Measurements from ENCODE around the gene ACADS. TPM values are rescaled to one million over a fixed set of nuclear protein-coding genes. Genes with fewer than 3 reads are reported as not detected.

The ACADS gene
- total and polyA plus RNA-seq, 5 donors = 34.2 to 68.0 (median 47.1) TPM

GRCh38 chr12:120700886-120701285, 24.7 kb upstream of the ACADS start:
- ATAC-seq (peak; percentile 32 to 47), DNase-seq (no peak)
- Histone ChIP-seq H3K4me1 (ENCODE audit: control insufficient read depth, insufficient read depth, low read length) (peaks cover 33% of the 10 kb centered on the region), H3K9me3 (ENCODE audit: control insufficient read depth, low read length) (no peaks in the 10 kb centered on the region), H3K27ac (ENCODE audit: low read length) (peak overlapping the region; percentile 93), H3K4me3 (ENCODE audit: low read length) (no peak overlapping the region), H3K27me3 (ENCODE audit: control insufficient read depth, insufficient read depth) (no peaks in the 10 kb centered on the region)
- 56% methylated on average over 5 of the region's 5 CpGs for WGBS
- intact Hi-C loops (cut with DNase I) = no loop called here

GRCh38 chr12:120702637-120703036, 23.0 kb upstream of the ACADS start:
- WGBS = 94% methylated on average over 1 of the region's 1 CpG
- Histone ChIP-seq H3K27ac (ENCODE audit: low read length) (peak overlapping the region; percentile 77), H3K27me3 (ENCODE audit: control insufficient read depth, insufficient read depth) (no peaks in the 10 kb centered on the region), H3K9me3 (ENCODE audit: control insufficient read depth, low read length) (no peaks in the 10 kb centered on the region), H3K4me3 (ENCODE audit: low read length) (no peak overlapping the region), H3K4me1 (ENCODE audit: control insufficient read depth, insufficient read depth, low read length) (peaks cover 30% of the 10 kb centered on the region)
- ATAC-seq = no peak
- intact Hi-C loops (cut with DNase I) = no loop called here
- DNase-seq = no peak

GRCh38 chr12:120703311-120703942, 22.2 kb upstream of the ACADS start:
- ATAC-seq (peak in 1 of 2 donors; percentile 17), DNase-seq (no peak)
- Histone ChIP-seq H3K27me3 (ENCODE audit: control insufficient read depth, insufficient read depth) (no peaks in the 10 kb centered on the region), H3K27ac (ENCODE audit: low read length) (peak overlapping the region; percentile 25), H3K4me3 (ENCODE audit: low read length) (no peak overlapping the region), H3K9me3 (ENCODE audit: control insufficient read depth, low read length) (no peaks in the 10 kb centered on the region), H3K4me1 (ENCODE audit: control insufficient read depth, insufficient read depth, low read length) (peaks cover 29% of the 10 kb centered on the region)
- intact Hi-C loops (cut with DNase I) = no loop called here
- WGBS = 64% methylated on average over 11 of the region's 11 CpGs

- DNase-seq (no peak), ATAC-seq (no peak)
- Histone ChIP-seq H3K4me1 (ENCODE audit: control insufficient read depth, insufficient read depth, low read length) (peaks cover 24% of the 10 kb centered on the region), H3K4me3 (ENCODE audit: low read length) (no peak overlapping the region), H3K27ac (ENCODE audit: low read length) (peak overlapping the region; percentile 23), H3K9me3 (ENCODE audit: control insufficient read depth, low read length) (no peaks in the 10 kb centered on the region), H3K27me3 (ENCODE audit: control insufficient read depth, insufficient read depth) (no peaks in the 10 kb centered on the region)
- 76% methylated on average over 1 of the region's 1 CpG for WGBS
- intact Hi-C loops (cut with DNase I) = no loop called here
Measured at GRCh38 chr12:120705618-120706017, 20.0 kb upstream of the ACADS start.

- ATAC-seq (no peak), DNase-seq (no peak)
- no peaks in the 10 kb centered on the region for H3K9me3 ChIP-seq (ENCODE audit: control insufficient read depth, low read length)
- no peak overlapping the region for H3K27ac ChIP-seq (ENCODE audit: low read length)
- H3K27me3 ChIP-seq (ENCODE audit: control insufficient read depth, insufficient read depth) = no peaks in the 10 kb centered on the region
- peaks cover 21% of the 10 kb centered on the region for H3K4me1 ChIP-seq (ENCODE audit: control insufficient read depth, insufficient read depth, low read length)
- no peak overlapping the region for H3K4me3 ChIP-seq (ENCODE audit: low read length)
- intact Hi-C loops (cut with DNase I) = no loop called here
- 79% methylated on average over 5 of the region's 5 CpGs for WGBS
Measured at GRCh38 chr12:120706029-120706428, 19.6 kb upstream of the ACADS start.

GRCh38 chr12:120708651-120709050, 17.0 kb upstream of the ACADS start:
- intact Hi-C loops (cut with DNase I) = no loop called here
- 72% methylated on average over 4 of the region's 4 CpGs for WGBS
- Histone ChIP-seq H3K4me1 (ENCODE audit: control insufficient read depth, insufficient read depth, low read length) (peaks cover 14% of the 10 kb centered on the region), H3K9me3 (ENCODE audit: control insufficient read depth, low read length) (no peaks in the 10 kb centered on the region), H3K27ac (ENCODE audit: low read length) (no peak overlapping the region), H3K27me3 (ENCODE audit: control insufficient read depth, insufficient read depth) (no peaks in the 10 kb centered on the region), H3K4me3 (ENCODE audit: low read length) (no peak overlapping the region)
- DNase-seq (no peak), ATAC-seq (no peak)

- Histone ChIP-seq H3K4me1 (ENCODE audit: control insufficient read depth, insufficient read depth, low read length) (peaks cover 11% of the 10 kb centered on the region), H3K9me3 (ENCODE audit: control insufficient read depth, low read length) (no peaks in the 10 kb centered on the region), H3K27ac (ENCODE audit: low read length) (peak within 1 kb of the TSS; percentile 86), H3K4me3 (ENCODE audit: low read length) (peak within 1 kb of the TSS; percentile 92), H3K27me3 (ENCODE audit: control insufficient read depth, insufficient read depth) (no peaks in the 10 kb centered on the region)
- ATAC-seq (peak; percentile 94), DNase-seq (peak; percentile 82 to 93 (median 90))
- under 1% methylated on average over 76 of the region's 76 CpGs for WGBS
- intact Hi-C loops (cut with DNase I) = loop anchor here in 2 of 4 donors (5.0 kb wide), 3 partner anchors 63 to 128 kb away; partner anchors contain the start of gene POP5 (in 1 of the 2)
Measured at GRCh38 chr12:120710031-120710804, 15.4 kb upstream of the ACADS start, which contains the start of gene UNC119B. TSS of gene UNC119B (plus strand) at chr12:120710458. CDS start at chr12:120710475, 17 bp downstream.

GRCh38 chr12:120710805-120711296, 14.8 kb upstream of the ACADS start:
- Histone ChIP-seq H3K27me3 (ENCODE audit: control insufficient read depth, insufficient read depth) (no peaks in the 10 kb centered on the region), H3K4me1 (ENCODE audit: control insufficient read depth, insufficient read depth, low read length) (peaks cover 9% of the 10 kb centered on the region), H3K27ac (ENCODE audit: low read length) (peak overlapping the region; percentile 86), H3K9me3 (ENCODE audit: control insufficient read depth, low read length) (no peaks in the 10 kb centered on the region), H3K4me3 (ENCODE audit: low read length) (peak overlapping the region; percentile 92)
- under 1% methylated on average over 31 of the region's 31 CpGs for WGBS
- DNase-seq (peak in 2 of 3 donors; percentile 50 to 65), ATAC-seq (peak; percentile 27)
- intact Hi-C loops (cut with DNase I) = loop anchor here in 2 of 4 donors (5.0 kb wide), 3 partner anchors 64 to 129 kb away; partner anchors contain the start of gene POP5 (in 1 of the 2)

GRCh38 chr12:120711411-120711810, 14.2 kb upstream of the ACADS start:
- DNase-seq (peak in 1 of 3 donors; percentile 16), ATAC-seq (no peak)
- no peaks in the 10 kb centered on the region for H3K9me3 ChIP-seq (ENCODE audit: control insufficient read depth, low read length)
- no peaks in the 10 kb centered on the region for H3K27me3 ChIP-seq (ENCODE audit: control insufficient read depth, insufficient read depth)
- intact Hi-C loops (cut with DNase I) = loop anchor here in 2 of 4 donors (5.0 kb wide), 3 partner anchors 64 to 129 kb away; partner anchors contain the start of gene POP5 (in 1 of the 2)
- WGBS = 35% methylated on average over 6 of the region's 6 CpGs
- peak overlapping the region; percentile 12 for H3K27ac ChIP-seq (ENCODE audit: low read length)
- peaks cover 9% of the 10 kb centered on the region for H3K4me1 ChIP-seq (ENCODE audit: control insufficient read depth, insufficient read depth, low read length)
- peak overlapping the region; percentile 92 for H3K4me3 ChIP-seq (ENCODE audit: low read length)

GRCh38 chr12:120712610-120713009, 13.0 kb upstream of the ACADS start:
- Histone ChIP-seq H3K9me3 (ENCODE audit: control insufficient read depth, low read length) (no peaks in the 10 kb centered on the region), H3K4me3 (ENCODE audit: low read length) (no peak overlapping the region), H3K4me1 (ENCODE audit: control insufficient read depth, insufficient read depth, low read length) (peaks cover 9% of the 10 kb centered on the region), H3K27me3 (ENCODE audit: control insufficient read depth, insufficient read depth) (no peaks in the 10 kb centered on the region), H3K27ac (ENCODE audit: low read length) (no peak overlapping the region)
- no peak for ATAC-seq
- intact Hi-C loops (cut with DNase I) = loop anchor here in 3 of 4 donors (2.0 to 5.0 kb wide), 5 partner anchors 65 to 130 kb away; partner anchors contain the start of gene POP5 (in 1 of the 3)
- no peak for DNase-seq
- WGBS = 58% methylated on average over 6 of the region's 6 CpGs
